ENCODE measurements around the gene TUBGCP2.

Gene TUBGCP2

GRCh38 chr10:133281628-133282372 lies 26.9 kb downstream of the TUBGCP2 start:
- in situ Hi-C loops (cut with MboI; ENCODE audit: low sequenced_read_pairs) = no loop called here

- in situ Hi-C loops (cut with MboI; ENCODE audit: low sequenced_read_pairs) = no loop called here
These were observed 27.6 kb downstream of the TUBGCP2 start for GRCh38 chr10:133281084-133281483.

GRCh38 chr10:133280391-133281059 lies 28.1 kb downstream of the TUBGCP2 start:
- in situ Hi-C loops (cut with MboI; ENCODE audit: low sequenced_read_pairs) = no loop called here

GRCh38 chr10:133279326-133280226 lies 29.1 kb downstream of the TUBGCP2 start:
- in situ Hi-C loops (cut with MboI; ENCODE audit: low sequenced_read_pairs) = no loop called here

- in situ Hi-C loops (cut with MboI; ENCODE audit: low sequenced_read_pairs) = no loop called here
These were observed 30.0 kb downstream of the TUBGCP2 start for GRCh38 chr10:133278577-133279265.

- in situ Hi-C loops (cut with MboI; ENCODE audit: low sequenced_read_pairs) = no loop called here
These were observed 30.6 kb downstream of the TUBGCP2 start for GRCh38 chr10:133277993-133278576.

GRCh38 chr10:133277277-133277992 lies 31.2 kb downstream of the TUBGCP2 start:
- in situ Hi-C loops (cut with MboI; ENCODE audit: low sequenced_read_pairs) = no loop called here

- in situ Hi-C loops (cut with MboI; ENCODE audit: low sequenced_read_pairs) = no loop called here
These were observed 32.1 kb downstream of the TUBGCP2 start, which contains the start of gene ADAM8 for GRCh38 chr10:133276435-133277201. Gene ADAM8 (minus strand): TSS chr10:133276868. CDS start chr10:133276817, 51 bp downstream.

GRCh38 chr10:133276100-133276434 lies 32.6 kb downstream of the TUBGCP2 start:
- in situ Hi-C loops (cut with MboI; ENCODE audit: low sequenced_read_pairs) = no loop called here

- in situ Hi-C loops (cut with MboI; ENCODE audit: low sequenced_read_pairs) = no loop called here
These were observed 33.0 kb downstream of the TUBGCP2 start for GRCh38 chr10:133275684-133276092.

- in situ Hi-C loops (cut with MboI; ENCODE audit: low sequenced_read_pairs) = no loop called here
These were observed 33.7 kb downstream of the TUBGCP2 start for GRCh38 chr10:133274751-133275683.

- in situ Hi-C loops (cut with MboI; ENCODE audit: low sequenced_read_pairs) = no loop called here
These were observed 35.0 kb downstream of the TUBGCP2 start for GRCh38 chr10:133273534-133274143.

- in situ Hi-C loops (cut with MboI; ENCODE audit: low sequenced_read_pairs) = no loop called here
These were observed 35.7 kb downstream of the TUBGCP2 start for GRCh38 chr10:133272964-133273420.

- in situ Hi-C loops (cut with MboI; ENCODE audit: low sequenced_read_pairs) = no loop called here
These were observed 36.2 kb downstream of the TUBGCP2 start for GRCh38 chr10:133272301-133272963.

GRCh38 chr10:133271521-133272300 lies 37.0 kb downstream of the TUBGCP2 start:
- in situ Hi-C loops (cut with MboI; ENCODE audit: low sequenced_read_pairs) = no loop called here

- in situ Hi-C loops (cut with MboI; ENCODE audit: low sequenced_read_pairs) = no loop called here
These were observed 37.8 kb downstream of the TUBGCP2 start for GRCh38 chr10:133270773-133271297.
